GM19397 (cell line): Measurements from ENCODE around the gene PIWIL4.

Source experiments
- ATAC-seq: cut with Tn5 transposase; IDR thresholded peaks from one replicate; pipeline ENCODE4 v1.9.1; 2021; ENCODE audit warnings: mild to moderate bottlenecking, moderate library complexity; ENCODE audit not compliant: unreplicated experiment

The PIWIL4 gene

GRCh38 chr11:94661444-94661843 is 94.3 kb downstream of the PIWIL4 start:
- ATAC-seq = no peak

DNA sequence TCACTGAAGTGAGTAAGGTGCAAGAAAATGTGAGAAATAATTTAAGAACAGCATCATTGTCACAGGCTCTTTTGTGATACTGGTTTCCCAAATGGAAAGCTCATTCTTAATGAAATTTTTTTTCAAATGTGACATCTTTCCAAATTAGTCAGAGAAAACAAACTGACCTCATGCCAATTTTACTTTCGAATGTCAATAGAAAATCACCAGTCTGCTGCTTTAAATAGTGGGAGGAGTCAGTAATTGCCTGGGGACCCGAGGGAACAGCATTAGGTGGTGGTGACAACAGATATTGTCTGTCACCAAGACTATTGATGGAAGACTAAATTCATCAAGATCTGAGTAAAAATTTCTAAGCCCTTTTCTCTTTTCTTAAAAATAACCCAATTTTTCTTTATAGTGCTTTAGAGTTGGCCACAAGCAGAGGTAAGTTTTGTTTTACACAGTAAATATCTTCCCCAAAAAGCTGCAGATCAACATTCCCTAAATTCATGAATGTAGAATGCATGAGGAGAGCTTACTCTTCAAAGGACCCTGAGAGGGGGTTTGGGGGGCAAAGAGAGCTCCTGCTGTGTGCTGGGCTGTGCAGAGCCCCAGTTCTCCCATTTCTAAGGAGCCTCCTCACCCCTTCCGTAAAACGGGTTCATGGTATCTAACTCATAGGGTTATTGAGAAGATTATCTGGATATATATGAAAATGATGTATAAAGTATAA is 95.1 kb downstream of the PIWIL4 start:
- ATAC-seq = no peak

DNA sequence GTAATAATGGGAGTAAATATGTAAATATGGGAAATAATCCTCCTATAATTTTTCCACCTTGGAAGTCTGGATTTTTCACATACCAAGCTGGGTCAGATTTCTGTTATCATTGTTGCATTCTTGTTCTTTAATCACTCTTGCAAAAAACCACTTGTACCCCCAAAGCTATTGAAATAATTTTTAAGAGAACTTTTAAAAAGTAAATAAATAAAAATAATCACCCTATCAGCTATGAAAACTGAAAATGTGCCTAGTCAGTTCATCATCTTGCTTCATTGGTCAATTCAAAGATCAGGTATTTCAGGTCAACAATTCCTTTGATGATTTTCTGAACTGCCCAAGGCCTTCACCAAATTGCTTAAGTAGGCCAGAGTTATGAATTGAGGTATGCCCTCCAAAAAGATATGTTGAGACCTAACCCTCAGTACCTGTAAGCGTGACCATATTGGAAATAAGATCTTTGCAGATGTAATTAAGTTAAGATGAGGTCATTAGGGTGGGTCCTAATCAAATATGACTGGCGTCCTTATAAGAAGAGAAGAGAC is 95.8 kb downstream of the PIWIL4 start:
- no peak for ATAC-seq

GRCh38 chr11:94664346-94664745 is 97.2 kb downstream of the PIWIL4 start:
- ATAC-seq = no peak

GRCh38 chr11:94665116-94665659 is 98.0 kb downstream of the PIWIL4 start:
- ATAC-seq = no peak

GRCh38 chr11:94666792-94667721 is 99.9 kb downstream of the PIWIL4 start:
- no peak for ATAC-seq

GRCh38 chr11:94668212-94668793 is 101.1 kb downstream of the PIWIL4 start:
- ATAC-seq = no peak

- ATAC-seq = no peak
Observed at GRCh38 chr11:94669023-94669422, 101.9 kb downstream of the PIWIL4 start.
